ENCODE data around the gene SYNPO2L. TPM values are rescaled to one million over a fixed set of nuclear protein-coding genes. Genes with fewer than 3 reads are reported as not detected.

SYNPO2L gene
- total RNA-seq, 1 donor from 2014 or later = 41.4 TPM

DNA sequence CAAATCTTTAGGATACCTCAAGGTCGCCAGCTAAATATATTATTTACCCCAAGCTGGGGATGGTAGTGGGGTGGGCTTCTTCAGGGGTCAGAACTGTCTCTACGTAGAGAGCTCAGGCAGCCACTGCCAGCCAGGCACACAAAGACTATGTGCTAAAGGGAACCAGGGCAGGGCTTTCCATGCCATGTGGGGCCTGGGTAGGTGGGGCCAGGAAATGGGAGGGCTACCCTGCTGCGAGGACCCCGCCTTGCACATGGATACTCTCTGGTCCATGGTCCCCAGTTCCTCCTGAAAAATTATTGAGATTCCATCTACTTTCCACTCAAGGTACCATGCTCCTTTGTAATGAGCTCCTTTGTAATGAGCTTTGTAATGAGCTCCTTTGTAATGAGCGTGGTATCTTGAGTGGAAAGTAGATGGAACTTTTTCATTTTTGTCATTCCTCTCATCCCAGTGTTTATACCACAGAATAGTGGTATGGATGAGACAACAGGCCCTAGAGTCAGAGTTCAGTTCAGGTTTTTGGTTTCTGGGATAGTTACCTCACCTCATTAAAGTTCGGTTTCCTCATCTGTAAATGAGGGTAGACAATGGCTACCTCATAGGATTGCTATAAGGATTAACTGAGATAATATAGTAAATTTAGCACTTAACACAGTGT, 5.8 kb downstream of the SYNPO2L start:
- peak; percentile 68 for DNase-seq (ENCODE audit: low read depth)

DNA sequence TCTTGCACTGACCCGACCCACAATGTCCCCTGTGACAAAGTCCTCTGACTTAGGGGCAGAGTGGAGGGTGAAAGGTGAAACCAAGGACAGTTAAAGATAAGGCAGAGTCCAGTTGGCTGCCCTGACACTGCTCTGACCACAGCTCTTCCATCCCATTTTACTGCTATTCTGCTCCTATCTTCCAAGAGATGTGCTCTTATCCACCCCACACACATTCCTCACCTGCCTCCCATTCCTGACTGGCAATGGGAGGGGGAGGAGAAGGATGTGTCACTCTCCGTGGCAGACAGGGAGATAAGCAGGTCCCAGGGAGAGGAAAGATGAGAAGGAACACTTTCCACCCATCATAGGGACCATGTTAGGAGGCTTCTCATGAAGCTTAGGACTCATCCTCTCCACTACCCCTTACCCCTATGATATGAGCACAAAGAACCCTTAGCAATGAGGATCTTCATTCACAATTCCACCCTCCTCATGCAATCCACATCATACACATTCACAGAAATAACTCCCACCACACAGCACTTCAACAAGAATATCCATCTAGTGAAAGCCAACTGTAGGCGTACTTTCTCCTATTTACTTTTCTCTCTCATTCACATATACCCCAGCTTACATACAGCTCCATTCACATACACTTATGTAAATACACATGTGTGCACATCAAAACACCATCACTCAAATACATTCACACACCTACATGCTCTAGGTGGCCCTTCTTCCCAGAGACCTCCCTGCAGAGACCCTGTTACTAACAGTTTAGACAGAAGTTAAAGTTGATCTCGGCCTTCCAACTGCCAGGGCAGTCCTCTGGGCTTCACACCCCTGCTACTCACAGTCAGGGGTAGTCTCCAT, 6.6 kb downstream of the SYNPO2L start:
- peak; percentile 76 for DNase-seq (ENCODE audit: low read depth)

DNA sequence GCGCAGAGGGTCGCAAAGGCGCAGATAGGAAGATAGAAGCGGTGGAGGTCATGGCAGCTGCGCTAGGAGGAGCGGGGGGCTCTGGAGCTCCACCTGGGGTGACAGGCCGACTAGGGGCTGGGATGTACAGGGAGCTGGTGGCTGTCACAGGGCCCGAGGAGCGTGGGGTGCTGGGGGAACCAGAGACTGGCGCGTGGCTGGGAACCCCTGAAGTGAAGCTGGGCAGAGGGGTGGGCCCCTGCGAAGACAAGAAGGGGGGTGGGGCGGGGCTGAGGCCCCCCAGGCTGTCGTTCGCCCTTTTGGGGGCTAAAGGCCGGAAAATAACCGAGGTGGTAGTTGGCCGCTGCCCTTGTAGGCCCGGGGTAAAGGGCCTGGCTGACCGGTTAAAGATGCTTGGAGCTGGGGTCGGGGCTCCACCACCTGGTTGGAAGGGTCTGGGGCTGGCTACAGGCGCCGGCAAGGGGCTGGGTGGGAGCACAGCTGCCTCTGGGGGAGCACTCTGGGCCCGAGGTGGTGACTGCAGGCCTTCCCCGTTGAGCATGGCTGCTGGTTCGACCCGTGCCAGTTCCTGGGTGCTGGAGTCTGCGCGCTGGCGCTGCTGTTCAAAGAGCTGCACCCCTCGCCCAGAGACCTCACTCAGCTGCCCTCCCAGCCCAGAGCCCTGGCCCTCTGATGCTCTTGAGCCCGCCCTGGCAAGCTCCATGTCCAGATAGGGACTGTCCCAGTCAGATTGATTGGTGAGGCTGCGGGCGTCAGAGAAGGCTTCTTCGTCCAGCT, 7.8 kb downstream of the SYNPO2L start:
- no peak for DNase-seq (ENCODE audit: low read depth)

DNA sequence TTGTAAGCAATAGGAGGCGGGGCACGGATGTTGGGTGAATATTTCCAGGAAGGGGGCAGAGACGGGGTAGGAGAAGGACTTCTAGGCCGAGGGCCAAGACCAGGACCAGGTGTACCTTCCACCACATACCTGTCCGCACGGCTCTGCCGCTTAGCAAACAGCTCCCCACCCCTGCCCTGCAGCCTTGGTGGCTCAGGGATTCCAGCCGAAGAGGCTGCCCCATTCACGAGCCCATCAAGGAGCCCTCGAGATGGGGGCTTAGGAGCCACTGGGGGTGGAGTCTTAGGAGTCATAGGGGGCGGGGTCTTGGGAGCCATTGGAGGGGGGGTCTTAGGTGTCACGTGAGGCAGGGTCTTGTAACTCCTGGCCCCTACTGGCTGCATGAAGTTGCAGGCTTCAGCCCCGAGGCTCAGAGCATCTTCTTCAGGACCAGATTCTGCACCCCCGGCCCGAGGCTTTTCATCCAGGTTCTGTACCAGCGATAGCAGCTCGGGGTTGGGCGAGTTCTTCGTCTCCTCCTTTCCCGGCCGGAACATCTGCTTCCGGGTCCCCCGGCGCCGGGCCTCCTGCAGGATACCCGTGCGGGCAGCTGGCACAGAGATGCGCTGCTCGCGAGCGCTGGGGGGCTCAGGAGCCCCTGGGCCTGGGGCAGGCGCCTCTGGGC, 8.5 kb downstream of the SYNPO2L start:
- DNase-seq (ENCODE audit: low read depth) = no peak

DNA sequence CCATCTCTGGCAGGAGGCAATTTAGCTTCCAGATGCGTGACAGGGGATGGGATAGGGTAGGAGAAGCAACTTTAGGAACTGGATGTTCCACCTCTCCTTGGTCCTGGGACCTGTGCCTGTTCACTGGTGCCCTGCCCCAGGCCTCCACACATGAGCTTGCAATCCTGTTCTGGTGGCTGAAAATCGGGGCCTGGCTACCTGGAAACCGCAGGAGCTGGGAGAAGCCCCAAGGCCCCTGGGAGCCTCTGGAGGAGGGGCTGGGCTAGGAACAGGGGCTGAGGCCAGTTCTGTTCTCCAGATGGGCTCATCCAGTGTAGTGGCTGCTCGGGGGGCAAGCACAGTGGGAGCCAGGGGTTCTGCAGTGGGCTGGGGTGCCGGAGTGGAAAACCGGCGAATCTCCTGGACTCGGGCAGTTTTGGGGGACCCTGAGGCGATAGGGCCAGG, 9.2 kb downstream of the SYNPO2L start:
- no peak for DNase-seq (ENCODE audit: low read depth)

DNA sequence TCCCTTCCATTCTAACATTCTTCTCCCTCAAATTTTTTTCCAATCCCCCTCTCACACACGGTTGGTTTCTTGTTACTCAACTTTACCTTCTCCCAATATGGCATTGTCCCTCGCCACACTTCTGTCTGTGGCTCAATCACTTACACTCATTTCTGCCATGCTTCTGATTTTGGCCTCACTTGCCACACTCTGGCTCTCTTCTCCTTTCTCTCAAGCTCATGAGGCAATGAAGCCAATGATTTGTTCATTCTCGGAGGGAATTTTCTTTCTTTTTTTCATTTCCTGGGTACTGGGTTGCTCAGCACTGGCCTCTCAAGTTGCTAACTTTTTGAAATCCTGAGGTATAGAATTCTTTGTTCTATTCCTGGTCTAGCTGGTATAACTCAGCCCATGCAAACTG, 10.6 kb downstream of the SYNPO2L start:
- DNase-seq (ENCODE audit: low read depth) = no peak

DNA sequence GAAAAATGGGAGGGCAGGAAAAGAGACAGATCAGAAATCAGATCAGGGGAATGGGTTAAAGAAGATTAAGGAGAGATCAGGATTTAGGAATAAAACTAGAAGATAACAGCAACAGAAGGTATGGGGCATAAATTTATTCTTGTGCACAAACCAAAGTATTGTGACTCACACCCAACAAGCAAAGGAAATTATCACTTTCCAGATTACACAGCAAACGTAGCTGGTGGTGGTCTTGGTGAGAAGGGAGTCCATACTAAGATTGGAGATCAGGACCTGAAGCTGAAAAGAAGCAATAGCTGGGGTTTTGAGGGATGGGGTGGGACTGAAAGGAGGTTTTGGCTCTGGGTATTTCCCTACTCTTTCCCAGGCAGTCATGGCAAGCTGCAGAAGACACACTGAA, 11.1 kb downstream of the SYNPO2L start:
- DNase-seq (ENCODE audit: low read depth) = no peak

DNA sequence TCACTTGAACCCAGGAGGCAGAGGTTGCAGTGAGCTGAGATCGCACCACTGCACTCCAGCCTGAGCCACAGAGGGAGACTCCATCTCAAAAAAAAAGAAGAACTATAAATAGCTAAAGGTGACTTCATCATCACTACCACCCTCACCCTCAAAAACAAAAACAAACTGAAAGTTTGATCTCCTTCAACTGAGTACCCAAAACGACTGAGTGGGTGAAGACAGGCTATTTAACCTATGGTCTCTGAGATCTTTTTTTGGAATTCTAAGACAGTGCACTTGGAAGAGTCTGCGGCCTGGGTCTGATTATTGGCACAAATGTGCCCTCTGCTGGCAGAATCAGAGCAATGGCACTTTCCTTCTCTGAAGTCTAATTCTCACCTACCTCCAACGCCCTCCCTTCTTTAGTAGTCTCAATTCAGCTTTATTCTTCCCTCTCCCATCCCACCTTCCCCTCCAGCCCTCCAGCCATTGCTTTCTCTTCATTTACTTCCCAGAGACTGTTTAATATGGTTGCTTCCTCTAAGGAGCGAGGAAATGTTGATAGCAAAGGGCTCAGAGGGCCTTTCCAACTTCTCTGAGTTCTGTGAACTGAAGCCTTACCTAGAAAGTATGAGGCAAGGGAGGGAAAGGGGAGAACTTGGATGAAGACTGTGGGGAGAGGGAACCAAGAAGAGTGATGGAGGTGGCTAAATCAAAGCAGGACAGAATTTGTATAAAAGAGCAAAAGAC, 11.7 kb downstream of the SYNPO2L start:
- DNase-seq (ENCODE audit: low read depth) = peak; percentile 82

DNA sequence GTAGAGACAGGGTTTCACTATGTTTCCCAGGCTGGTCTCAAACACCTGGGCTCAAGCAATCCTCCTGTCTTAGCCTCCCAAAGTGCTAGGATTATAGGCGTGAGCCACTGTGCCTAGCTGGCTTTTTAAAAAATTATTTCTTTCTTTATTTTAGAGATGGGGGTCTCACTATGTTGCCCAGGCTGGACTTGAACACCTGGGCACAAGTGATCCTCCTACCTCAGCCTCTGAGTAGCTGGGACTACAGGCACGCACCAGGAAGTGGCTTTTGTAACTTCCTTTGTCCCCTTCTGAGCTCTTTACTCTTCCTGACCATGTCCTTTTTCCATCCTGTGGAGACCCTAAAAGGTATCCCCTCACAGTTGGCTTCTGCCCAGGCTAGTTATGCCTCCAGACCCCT, 12.5 kb downstream of the SYNPO2L start:
- DNase-seq (ENCODE audit: low read depth) = no peak

DNA sequence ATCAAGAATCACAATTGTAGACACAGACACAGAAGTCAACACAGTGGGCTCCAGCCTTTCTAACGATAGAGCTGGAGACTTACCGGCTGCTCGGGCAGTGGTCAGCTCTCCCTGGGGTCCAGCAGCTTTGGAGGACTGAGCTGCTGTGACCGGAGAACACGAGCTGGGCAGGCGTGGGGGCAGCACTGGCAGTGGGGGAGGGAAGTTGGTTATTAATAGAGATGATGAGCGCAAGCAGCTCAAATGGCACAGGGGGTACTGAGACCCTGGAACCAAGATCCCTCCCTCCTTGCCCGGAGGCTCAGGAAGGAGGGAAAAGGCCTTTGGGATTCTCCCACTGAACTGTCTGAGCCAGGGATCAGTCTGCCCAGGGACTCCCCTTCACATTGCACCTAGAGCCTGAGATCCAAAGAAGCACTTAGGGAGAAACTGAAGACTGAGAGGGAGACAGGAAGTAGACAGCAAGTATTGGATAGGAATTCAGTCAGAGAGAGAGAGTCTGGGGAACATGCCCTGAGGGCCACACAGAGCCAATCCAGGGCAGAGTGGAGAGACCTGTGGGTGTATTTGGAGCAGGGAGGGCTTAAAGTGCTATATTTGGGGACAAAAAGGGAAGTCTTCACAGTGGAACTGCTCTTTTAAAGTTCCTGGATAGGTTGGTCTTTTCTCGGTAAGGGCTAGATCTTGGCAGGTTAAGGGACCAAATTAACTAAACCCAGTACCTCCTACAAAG, 14.3 kb downstream of the SYNPO2L start, which contains the start of gene MYOZ1:
Gene MYOZ1 (minus strand): TSS at position 147 of the 733 bp plus-strand sequence. CDS start 1,457 bp downstream, outside the sequence.
- no peak for DNase-seq (ENCODE audit: low read depth)

DNA sequence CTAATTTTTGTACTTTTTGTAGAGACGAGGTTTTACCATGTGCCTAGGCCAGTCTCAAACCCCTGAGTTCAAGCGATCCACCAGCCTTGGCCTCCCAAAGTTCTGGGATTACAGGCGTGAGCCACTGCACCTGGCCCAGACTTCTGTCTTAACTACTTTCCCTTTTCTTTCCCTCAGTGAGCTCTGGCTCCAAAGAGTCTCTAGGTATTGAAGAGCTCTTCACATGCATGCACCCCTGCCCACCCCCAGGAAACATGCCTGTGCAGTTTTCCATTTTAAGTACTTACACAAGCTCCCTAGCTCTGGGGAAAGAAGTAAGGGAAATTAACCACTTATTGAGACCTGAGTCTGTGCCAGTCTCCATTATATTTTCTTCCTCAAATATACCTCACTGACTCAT, 16.5 kb downstream of the SYNPO2L start:
- no peak for DNase-seq (ENCODE audit: low read depth)

DNA sequence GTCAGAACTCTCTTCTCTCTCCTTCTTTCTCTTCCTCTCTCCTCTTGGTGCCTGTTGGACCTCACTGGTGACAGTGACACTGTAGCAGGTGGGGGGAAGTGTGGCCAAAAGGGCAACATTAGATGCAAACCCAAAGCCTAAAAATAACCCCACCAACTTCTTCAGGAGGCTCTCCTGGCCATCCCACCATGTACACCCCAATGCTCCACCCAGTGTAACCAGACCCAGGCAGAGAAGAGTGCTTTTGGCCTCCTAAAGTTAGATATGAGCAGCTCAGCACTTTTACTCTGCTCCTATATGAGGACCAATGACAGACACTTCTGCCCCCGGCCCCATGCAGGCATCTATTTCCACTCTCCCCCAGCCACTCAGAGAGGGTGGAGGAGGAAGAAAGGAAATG, 20.0 kb downstream of the SYNPO2L start:
- DNase-seq (ENCODE audit: low read depth) = peak; percentile 84

DNA sequence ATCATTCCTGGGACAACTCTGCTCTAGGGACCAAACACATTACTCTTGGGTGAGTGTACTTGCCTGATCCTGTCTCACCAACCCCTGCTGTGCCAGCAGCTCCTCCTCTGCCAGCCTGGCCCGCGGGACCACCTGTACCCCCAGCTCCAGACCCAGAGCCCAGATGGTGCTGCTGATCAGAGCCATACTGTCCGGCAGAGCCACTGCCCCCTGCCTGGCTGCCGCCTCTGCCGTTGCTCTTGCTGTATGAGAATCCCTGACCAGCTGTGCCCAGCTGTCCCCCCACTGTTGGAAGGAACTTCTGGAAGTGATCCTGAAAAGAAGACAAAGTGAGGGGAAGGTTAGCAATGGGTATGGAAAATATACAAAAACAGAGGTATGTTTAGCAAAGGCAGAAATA, 21.4 kb downstream of the SYNPO2L start:
- DNase-seq (ENCODE audit: low read depth) = no peak

DNA sequence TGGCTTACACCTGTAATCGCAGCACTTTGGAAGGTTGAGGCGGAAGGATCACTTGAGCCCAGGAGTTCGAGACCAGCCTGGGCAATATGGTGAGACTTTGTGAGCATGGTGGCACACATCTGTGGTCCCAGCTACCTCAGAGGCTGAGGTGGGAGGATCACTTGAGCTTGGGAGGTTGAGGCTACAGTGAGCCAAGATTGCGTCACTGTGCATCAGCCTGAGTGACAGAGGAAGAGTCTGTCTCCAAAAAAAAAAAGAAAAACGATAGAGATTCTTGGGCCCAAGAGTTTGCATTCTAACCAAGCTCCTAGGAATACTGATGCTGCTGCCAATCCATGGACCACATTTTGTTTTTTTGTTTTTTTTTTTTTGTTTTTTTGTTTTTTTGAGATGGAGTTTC, 26.7 kb downstream of the SYNPO2L start:
- no peak for DNase-seq (ENCODE audit: low read depth)

DNA sequence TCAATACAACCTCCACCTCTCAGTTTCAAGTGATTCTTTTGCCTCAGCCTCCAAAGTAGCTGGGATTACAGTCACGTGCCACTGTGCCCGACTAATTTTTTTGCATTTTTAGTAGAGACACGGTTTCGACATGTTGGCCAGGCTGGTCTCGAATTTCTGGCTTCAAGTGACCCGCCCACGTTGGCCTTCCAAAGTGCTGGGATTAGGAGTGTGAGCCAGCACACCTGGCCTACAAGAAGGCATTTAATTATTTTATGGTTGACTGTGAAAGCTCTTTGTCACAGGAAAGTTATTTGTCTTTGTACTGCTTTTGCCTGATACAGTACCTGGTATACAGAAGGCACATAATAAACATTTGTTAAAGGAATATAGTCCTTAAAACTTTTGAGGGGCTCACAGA, 27.4 kb downstream of the SYNPO2L start:
- DNase-seq (ENCODE audit: low read depth) = no peak

DNA sequence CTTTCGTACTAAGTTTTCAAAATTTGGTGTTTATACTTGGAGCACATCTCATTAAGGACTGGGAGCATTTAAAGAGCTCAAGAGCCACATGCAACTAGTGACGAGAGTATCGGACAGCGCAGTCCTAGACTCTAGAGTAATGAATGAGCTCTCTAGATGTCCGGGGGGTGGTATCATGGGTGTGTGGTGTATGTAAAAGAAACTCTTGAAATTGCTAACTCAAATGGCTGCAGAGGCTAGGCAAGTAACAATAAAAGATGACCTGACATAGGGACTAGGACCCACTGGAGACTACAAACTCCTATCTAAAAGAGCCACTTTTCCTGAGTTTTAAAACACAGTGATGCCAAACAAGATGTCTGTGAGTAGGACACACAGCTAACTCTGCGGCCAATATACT, 28.5 kb downstream of the SYNPO2L start:
- DNase-seq (ENCODE audit: low read depth) = no peak

DNA sequence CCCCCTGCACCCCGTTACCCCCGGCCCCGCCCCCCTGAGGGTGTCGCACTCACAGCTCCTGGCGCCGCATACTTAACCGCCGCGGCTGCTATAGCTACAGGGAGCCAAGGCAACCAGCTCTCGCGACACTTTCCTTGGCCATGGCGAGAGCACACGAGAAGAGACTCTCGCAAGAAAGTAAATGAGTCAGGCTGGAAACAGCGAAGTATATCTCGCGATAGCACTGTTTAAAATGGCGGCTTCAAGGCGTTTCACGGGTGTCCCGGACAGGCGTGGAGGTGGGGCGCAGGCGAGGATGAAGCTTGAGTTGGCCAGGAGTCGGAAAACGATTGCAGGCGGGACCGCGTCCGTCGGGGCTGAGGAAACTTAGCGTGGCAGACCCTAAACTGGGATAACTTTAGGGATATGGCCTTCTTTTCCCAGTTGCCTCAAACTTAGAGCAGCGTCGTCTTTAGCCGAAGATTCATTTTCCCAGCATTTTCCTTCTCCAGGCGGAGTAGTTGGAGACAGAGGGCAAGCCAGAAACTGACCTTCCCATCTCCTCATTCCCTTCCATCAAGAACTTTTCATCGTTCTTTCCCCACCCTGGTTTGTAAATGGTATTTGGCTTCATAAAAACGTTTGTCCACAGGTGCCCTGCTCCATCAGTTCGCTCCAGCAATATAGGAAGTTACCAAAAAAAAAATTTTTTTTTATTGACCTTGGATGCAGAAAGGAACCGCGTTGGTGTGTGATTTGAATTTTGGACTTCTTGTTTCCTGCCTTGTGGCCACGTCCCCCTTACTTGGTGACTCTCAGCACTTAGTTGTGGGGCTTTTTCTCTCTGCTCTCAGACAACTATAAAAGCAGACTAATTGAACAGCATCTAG, 29.7 kb downstream of the SYNPO2L start:
- DNase-seq (ENCODE audit: low read depth) = peak; percentile 99

DNA sequence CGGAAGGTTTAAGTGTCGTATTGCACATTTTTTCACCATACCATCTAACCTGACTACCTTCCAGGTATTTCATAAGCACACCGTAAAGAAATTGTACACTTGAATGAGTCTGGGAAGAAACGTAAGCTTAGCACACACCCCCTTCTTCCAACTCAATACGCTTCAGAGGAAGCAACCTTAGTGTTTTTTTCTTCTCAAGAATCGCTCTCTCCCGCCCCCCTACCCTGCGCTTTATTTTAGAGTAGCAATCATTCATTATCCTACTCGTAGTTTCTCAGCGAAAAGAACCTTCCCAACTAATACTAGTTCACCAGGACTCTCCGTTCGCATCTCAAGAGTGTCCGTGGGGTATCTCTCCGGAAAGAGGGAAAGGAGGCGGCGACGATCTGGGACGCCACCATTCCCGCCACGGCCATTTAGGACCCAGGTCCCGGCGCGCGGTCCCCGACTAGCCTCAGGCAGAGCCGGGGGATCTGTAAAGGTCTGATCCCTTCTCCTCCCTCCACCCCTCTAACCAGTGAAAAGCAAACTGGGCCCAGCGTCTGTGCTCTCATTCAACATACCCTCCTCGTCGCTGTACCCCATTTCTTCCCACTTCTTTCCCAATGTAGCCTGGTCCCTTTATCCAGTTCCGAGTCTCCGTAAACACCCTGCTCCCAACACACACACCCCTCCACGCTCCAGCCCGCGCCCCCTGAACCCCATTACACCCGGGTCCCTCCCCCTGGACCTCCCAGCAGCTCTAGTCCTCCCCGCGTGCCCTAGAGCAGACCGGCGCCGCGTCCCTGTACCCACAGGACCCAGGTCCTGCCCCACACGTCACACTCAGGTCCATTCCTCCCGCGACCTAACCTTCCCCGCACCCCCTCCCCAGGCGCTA, 30.6 kb downstream of the SYNPO2L start:
- peak; percentile 47 for DNase-seq (ENCODE audit: low read depth)
